DND-41 (cell line): ENCODE data around the gene CDS2.

Experiments used
- EZH2 ChIP-seq: IDR thresholded peaks from 3 replicates; pipeline ENCODE4 v1.6.1; 2012; ENCODE audit warnings: borderline replicate concordance, low read depth, mild to moderate bottlenecking, moderate library complexity, low read length, inconsistent platforms; ENCODE audit not compliant: severe bottlenecking
- TF ChIP-seq, protein P1 (sequence below): IDR thresholded peaks from 2 replicates; pipeline ENCODE4 v1.5.1; 2012; ENCODE audit warnings: borderline replicate concordance, low read length, moderate library complexity, mild to moderate bottlenecking; ENCODE audit not compliant: poor library complexity, severe bottlenecking; ENCODE audit errors: extremely low read depth

DNA sequence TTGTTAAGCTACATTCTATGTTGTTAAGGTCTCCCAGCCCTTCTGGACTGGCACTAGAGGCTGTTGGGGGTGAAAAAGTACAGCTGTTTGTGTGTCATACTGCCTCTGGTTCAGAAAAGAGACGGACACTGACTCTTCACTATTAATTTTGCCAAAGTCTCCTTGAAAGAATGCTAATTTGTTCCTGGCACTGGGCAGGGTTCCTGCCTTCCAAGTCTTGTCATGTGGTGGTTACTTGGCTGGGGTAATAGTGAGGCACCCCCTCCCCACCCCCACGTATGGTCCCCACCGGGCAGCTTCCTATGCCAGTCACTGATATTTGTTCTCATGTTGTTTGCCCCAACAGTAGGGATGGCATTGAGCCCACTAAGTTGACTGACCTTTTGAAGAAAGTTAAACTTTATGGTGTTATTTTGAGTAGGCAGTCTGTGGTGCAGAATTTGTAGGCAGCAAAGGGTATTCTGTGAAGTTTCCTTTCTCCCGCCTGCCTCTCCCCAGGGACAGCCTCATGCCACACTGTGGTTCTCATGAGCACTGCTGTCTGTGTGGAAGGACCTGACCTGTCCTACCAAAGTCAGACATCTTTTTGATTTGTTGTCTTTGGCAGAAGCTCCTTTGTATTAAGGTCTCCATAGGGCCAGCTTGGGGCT is 8.7 kb downstream of the CDS2 start:
- TF ChIP-seq, protein P1, sequence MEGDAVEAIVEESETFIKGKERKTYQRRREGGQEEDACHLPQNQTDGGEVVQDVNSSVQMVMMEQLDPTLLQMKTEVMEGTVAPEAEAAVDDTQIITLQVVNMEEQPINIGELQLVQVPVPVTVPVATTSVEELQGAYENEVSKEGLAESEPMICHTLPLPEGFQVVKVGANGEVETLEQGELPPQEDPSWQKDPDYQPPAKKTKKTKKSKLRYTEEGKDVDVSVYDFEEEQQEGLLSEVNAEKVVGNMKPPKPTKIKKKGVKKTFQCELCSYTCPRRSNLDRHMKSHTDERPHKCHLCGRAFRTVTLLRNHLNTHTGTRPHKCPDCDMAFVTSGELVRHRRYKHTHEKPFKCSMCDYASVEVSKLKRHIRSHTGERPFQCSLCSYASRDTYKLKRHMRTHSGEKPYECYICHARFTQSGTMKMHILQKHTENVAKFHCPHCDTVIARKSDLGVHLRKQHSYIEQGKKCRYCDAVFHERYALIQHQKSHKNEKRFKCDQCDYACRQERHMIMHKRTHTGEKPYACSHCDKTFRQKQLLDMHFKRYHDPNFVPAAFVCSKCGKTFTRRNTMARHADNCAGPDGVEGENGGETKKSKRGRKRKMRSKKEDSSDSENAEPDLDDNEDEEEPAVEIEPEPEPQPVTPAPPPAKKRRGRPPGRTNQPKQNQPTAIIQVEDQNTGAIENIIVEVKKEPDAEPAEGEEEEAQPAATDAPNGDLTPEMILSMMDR, result no peak
- TF ChIP-seq EZH2, result no peak
